Neuronal stem cell (in vitro differentiated cells): ENCODE measurements around the gene TOP1.

Experiments
- DNase-seq: peaks from one replicate; pipeline ENCODE4 v3.0.0-alpha.2; 2013; ENCODE audit warnings: low spot score
- H2AFZ ChIP-seq: one replicate; pipeline ENCODE4 v1.6.1; 2013; ENCODE audit warnings: mild to moderate bottlenecking, low read length, inconsistent platforms
- H2AK5ac ChIP-seq: 2 replicates; pipeline ENCODE4 v1.6.1; 2013; ENCODE audit warnings: low read depth, mild to moderate bottlenecking, inconsistent platforms, low read length, moderate library complexity, mixed read lengths
- H2BK120ac ChIP-seq: 2 replicates; pipeline ENCODE4 v1.6.1; 2013; ENCODE audit warnings: low read depth, mild to moderate bottlenecking, inconsistent platforms, low read length, moderate library complexity, mixed read lengths
- H2BK12ac ChIP-seq: one replicate; pipeline ENCODE4 v1.6.1; 2013; ENCODE audit warnings: low read length, inconsistent platforms
- H2BK15ac ChIP-seq: 2 replicates; pipeline ENCODE4 v1.6.1; 2013; ENCODE audit warnings: mild to moderate bottlenecking, low read length, inconsistent platforms, mixed read lengths
- H2BK5ac ChIP-seq: one replicate; pipeline ENCODE4 v1.6.1; 2013; ENCODE audit warnings: inconsistent platforms, mild to moderate bottlenecking, low read length, moderate library complexity
- H3K14ac ChIP-seq: one replicate; pipeline ENCODE4 v1.6.1; 2013; ENCODE audit warnings: low read length, inconsistent platforms
- H3K18ac ChIP-seq: 2 replicates; pipeline ENCODE4 v1.6.1; 2013; ENCODE audit warnings: low read length, inconsistent platforms
- H3K23ac ChIP-seq: 2 replicates; pipeline ENCODE4 v1.6.1; 2013; ENCODE audit warnings: low read depth, mild to moderate bottlenecking, mixed read lengths, low read length, inconsistent platforms; ENCODE audit not compliant: poor library complexity
- H3K27ac ChIP-seq: replicated peaks from 3 replicates; pipeline ENCODE4 v1.5.1; 2013; ENCODE audit warnings: low read length, inconsistent platforms
- H3K27me3 ChIP-seq, 3 experiments: 2 replicates each; pipeline ENCODE4 v1.6.1; 2013; ENCODE audit warnings: low read length in 3 of 3, mild to moderate bottlenecking in 2 of 3, inconsistent platforms in 1 of 3, low read depth in 1 of 3, mixed read lengths in 1 of 3, moderate library complexity in 1 of 3; ENCODE audit not compliant: control insufficient read depth in 3 of 3, insufficient read depth in 3 of 3
- H3K36me3 ChIP-seq, 2 donors: replicated peaks in 1 of 2; 2 replicates each; pipeline ENCODE4 v1.6.1; 2013; ENCODE audit warnings: low read length in 2 of 2; ENCODE audit not compliant: control insufficient read depth in 2 of 2, insufficient read depth in 2 of 2
- H3K4ac ChIP-seq: 2 replicates; pipeline ENCODE4 v1.6.1; 2013; ENCODE audit warnings: inconsistent platforms, mild to moderate bottlenecking, low read length, moderate library complexity
- H3K4me1 ChIP-seq, 2 donors: 1 replicate in 1 of 2; 2 replicates in 1 of 2; pipeline ENCODE4 v1.6.1; 2013; ENCODE audit warnings: low read length in 2 of 2, low read depth in 1 of 2; ENCODE audit not compliant: control insufficient read depth in 2 of 2, insufficient read depth in 1 of 2
- H3K4me2 ChIP-seq: one replicate; pipeline ENCODE4 v1.6.1; 2013; ENCODE audit warnings: mild to moderate bottlenecking, low read length, inconsistent platforms; ENCODE audit not compliant: insufficient read depth, poor library complexity, severe bottlenecking
- H3K4me3 ChIP-seq, 2 donors: 2 replicates each; pipeline ENCODE4 v1.5.1; 2013; ENCODE audit warnings: low read length in 2 of 2, mild to moderate bottlenecking in 2 of 2, inconsistent platforms in 1 of 2, moderate library complexity in 1 of 2
- H3K79me1 ChIP-seq: one replicate; pipeline ENCODE4 v1.6.1; 2013; ENCODE audit warnings: low read depth, mild to moderate bottlenecking, inconsistent platforms, low read length, moderate library complexity
- H3K9ac ChIP-seq: one replicate; pipeline ENCODE4 v1.6.1; 2013; ENCODE audit warnings: mild to moderate bottlenecking, low read depth, low read length, inconsistent platforms; ENCODE audit not compliant: poor library complexity
- H3K9me3 ChIP-seq, 2 donors: replicated peaks in 1 of 2; 2 replicates each; pipeline versions ENCODE3 to v1.6.1; 2013; ENCODE audit warnings: low read length in 2 of 2, mild to moderate bottlenecking in 2 of 2, inconsistent platforms in 1 of 2, low read depth in 1 of 2, mixed read lengths in 1 of 2, moderate library complexity in 1 of 2; ENCODE audit not compliant: control insufficient read depth in 2 of 2, insufficient read depth in 1 of 2
- H4K8ac ChIP-seq: one replicate; pipeline ENCODE4 v1.6.1; 2013; ENCODE audit warnings: low read depth, mild to moderate bottlenecking, inconsistent platforms, low read length, moderate library complexity
- H4K91ac ChIP-seq: one replicate; pipeline ENCODE4 v1.6.1; 2013; ENCODE audit warnings: low read length, low read depth, mild to moderate bottlenecking, inconsistent platforms; ENCODE audit not compliant: poor library complexity
- WGBS, 2 donors: extraction: QIAGEN DNeasy Blood & Tissue Kit; methylation state at CpG; one replicate each; pipeline ENCODE4 v1.1.7; 2013; ENCODE audit warnings: missing lambda C conversion rate in 2 of 2, mixed read lengths in 1 of 2; ENCODE audit not compliant: insufficient read length in 2 of 2, insufficient replicate concordance in 1 of 2; ENCODE audit errors: extremely low coverage in 2 of 2; 5-methylcytosine and 5-hydroxymethylcytosine counted together

TOP1 gene

DNA sequence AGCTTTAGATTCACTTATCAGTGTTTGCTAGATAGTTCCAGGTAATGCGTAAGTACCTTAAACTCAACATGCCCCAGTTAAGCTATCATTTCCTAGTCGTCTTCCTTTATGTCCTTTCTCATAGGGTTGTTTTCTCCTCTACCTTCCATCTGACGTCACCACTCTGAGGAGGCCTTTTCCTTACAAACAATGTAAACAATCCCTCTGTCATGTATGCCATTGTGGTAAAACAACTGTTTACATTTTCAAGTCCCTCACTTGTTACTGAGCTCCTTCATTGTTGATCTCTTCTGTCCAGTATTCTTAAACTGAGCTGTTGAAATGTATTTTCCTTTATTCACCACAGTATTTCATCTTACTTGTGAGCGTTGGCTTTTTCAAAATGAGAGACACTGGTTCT is 63.3 kb downstream of the TOP1 start:
- Histone ChIP-seq H3K18ac (no peak overlapping the region), H3K9ac (no peak overlapping the region), H3K27ac (no peak overlapping the region), H3K27me3 (no peaks in the 10 kb centered on the region), H3K4ac (no peak overlapping the region), H2BK15ac (no peak overlapping the region), H3K36me3 (peaks cover 20 to 90% of the 10 kb centered on the region in 2 donors), H3K23ac (no peak overlapping the region), H2AK5ac (no peak overlapping the region), H3K9me3 (no peaks in the 10 kb centered on the region), H2AFZ (no peak overlapping the region), H2BK120ac (no peak overlapping the region), H3K4me3 (no peak overlapping the region), H3K14ac (no peak overlapping the region), H4K91ac (no peak overlapping the region), H2BK5ac (no peak overlapping the region), H3K4me2 (no peak overlapping the region), H3K4me1 (no peaks in the 10 kb centered on the region), H2BK12ac (no peak overlapping the region), H3K79me1 (no peaks in the 10 kb centered on the region), H4K8ac (no peak overlapping the region)
- DNase-seq = no peak
- no CpG with 5 or more reads among the region's 4 CpGs for WGBS, 2 donors

DNA sequence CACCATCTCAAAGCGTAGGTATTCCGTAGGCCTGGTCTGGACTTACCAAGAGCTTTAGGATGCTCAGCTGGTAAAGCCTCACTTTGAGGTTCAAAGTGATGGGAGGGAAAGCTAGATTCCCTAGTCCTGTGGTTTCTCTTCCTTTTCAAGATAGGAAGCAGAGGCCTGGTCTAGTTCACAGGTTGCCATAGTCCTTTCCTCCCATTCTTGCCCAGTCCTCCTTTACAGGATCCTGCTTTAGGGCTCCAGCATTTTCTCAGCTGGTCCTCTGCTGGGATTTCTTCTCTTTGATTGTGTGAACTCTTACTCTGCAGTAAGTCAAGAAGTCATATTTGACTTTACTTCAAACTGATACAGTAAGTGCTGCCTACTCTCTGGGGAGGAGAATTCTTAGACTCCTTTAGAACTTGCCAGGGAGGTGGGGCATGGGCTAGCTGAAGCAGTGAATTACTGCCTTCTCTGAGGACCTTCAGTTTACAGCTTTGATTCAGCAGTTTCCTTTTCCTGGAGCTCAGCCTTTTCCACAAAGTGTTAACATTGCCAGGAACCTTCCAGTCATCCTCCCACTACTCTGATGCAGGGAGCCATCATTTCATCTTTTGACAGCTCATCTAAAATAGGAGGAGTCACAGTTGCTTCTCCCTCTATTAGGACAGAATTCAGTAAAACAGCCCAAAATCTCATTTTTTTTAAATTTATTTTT is 65.9 kb downstream of the TOP1 start:
- Histone ChIP-seq H3K4me3 (no peak overlapping the region), H3K27ac (no peak overlapping the region), H3K79me1 (no peaks in the 10 kb centered on the region), H2BK15ac (no peak overlapping the region), H3K18ac (no peak overlapping the region), H2AFZ (no peak overlapping the region), H3K36me3 (peaks cover 27 to 92% of the 10 kb centered on the region in 2 donors), H3K4me2 (no peak overlapping the region), H3K27me3 (no peaks in the 10 kb centered on the region), H2AK5ac (no peak overlapping the region), H3K9me3 (no peaks in the 10 kb centered on the region), H3K4ac (no peak overlapping the region), H3K23ac (no peak overlapping the region), H2BK120ac (no peak overlapping the region), H3K14ac (no peak overlapping the region), H3K4me1 (no peaks in the 10 kb centered on the region), H3K9ac (no peak overlapping the region), H4K91ac (no peak overlapping the region), H2BK5ac (no peak overlapping the region), H2BK12ac (no peak overlapping the region), H4K8ac (no peak overlapping the region)
- DNase-seq = no peak
- no CpG with 5 or more reads among the region's 2 CpGs for WGBS, 2 donors

DNA sequence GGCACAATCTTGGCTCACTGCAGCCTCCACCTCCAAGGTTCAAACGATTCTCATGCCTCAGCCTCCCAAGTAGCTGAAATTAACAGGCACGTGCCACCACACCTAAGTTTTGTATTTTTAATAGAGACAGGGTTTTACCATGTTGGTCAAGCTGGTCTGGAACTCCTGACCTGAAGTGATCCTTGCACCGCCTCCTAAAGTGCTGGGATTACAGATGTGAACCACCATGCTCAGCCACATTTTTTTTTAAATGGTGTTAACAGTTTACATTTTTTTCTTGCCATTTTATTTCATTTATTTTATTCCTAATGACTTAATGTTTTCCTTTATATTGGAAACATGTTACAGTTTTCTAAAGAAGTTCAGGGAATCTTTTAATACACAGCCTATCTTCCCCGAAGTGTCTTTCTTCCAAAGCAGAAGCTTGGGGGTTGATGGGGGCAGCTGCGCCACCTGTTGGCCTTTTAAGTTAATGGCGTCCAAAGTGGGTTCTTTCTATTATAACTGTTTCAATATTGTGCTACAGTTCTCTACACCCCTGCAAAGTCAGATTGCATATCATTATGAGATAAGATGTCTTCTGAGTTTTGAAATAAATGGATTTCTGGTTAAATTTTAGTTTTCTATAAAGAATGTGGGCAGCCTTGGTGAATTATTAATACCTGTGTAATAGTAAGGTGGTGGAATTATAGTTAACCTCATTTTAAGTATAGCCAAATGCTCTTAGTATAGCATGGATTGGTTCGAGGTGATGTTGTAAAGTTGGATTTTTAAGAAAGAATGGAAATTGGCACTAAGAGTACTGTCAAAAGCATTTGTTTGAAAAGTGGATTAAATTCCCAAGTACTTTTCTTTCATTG is 66.7 kb downstream of the TOP1 start:
- Histone ChIP-seq H3K23ac (no peak overlapping the region), H3K18ac (no peak overlapping the region), H2BK12ac (no peak overlapping the region), H3K4me2 (no peak overlapping the region), H3K4ac (no peak overlapping the region), H3K9me3 (no peaks in the 10 kb centered on the region), H3K14ac (no peak overlapping the region), H2BK15ac (no peak overlapping the region), H2AK5ac (no peak overlapping the region), H3K27ac (no peak overlapping the region), H3K9ac (no peak overlapping the region), H3K36me3 (peaks cover 31 to 95% of the 10 kb centered on the region in 2 donors), H4K91ac (no peak overlapping the region), H3K27me3 (no peaks in the 10 kb centered on the region), H2BK5ac (no peak overlapping the region), H3K4me1 (no peaks in the 10 kb centered on the region), H2BK120ac (no peak overlapping the region), H3K79me1 (no peaks in the 10 kb centered on the region), H2AFZ (no peak overlapping the region), H4K8ac (no peak overlapping the region), H3K4me3 (no peak overlapping the region)
- DNase-seq = peak; percentile 51
- 100% methylated on average over 1 of the region's 7 CpGs; no CpG with 5 or more reads in 1 of the 2 donors for WGBS, 2 donors

DNA sequence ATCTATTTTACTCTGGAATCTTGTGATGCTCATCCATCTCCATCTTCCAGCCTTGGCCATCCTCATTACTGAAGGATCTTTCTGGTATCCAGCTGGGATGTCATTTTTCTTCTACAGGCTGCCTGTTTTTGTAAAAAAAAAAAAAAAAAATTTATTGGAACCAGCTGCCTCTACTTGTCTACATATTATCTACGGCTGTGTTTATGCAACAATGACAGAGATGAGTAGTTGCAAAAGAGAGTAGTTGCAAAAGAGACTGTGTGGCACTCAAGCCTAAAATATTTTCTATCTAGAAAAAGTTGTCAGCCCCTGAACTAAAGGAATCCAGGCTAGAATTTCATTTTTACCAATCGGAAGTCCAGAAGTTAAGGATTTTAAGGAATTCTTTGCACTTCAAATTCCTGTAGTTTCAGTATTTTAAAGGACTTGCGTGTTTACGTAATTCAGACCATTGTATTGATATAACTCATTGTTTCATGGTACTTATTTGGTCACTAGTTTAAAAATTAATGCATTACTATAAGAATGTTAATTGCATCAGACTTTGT is 70.2 kb downstream of the TOP1 start:
- H3K9ac ChIP-seq = no peak overlapping the region
- H3K4me3 ChIP-seq = no peak overlapping the region
- no peak for DNase-seq
- H3K27ac ChIP-seq = no peak overlapping the region
- H2BK15ac ChIP-seq = no peak overlapping the region
- no peak overlapping the region for H2AFZ ChIP-seq
- H3K79me1 ChIP-seq = no peaks in the 10 kb centered on the region
- H4K8ac ChIP-seq = no peak overlapping the region
- H3K4me1 ChIP-seq = no peaks in the 10 kb centered on the region
- H2BK120ac ChIP-seq = no peak overlapping the region
- H3K18ac ChIP-seq = no peak overlapping the region
- H3K14ac ChIP-seq = no peak overlapping the region
- H2AK5ac ChIP-seq = no peak overlapping the region
- H3K9me3 ChIP-seq = no peaks in the 10 kb centered on the region
- no peaks in the 10 kb centered on the region for H3K27me3 ChIP-seq
- no peak overlapping the region for H3K4ac ChIP-seq
- H2BK12ac ChIP-seq = no peak overlapping the region
- H2BK5ac ChIP-seq = no peak overlapping the region
- no CpG with 5 or more reads among the region's 4 CpGs for WGBS, 2 donors
- H3K4me2 ChIP-seq = no peak overlapping the region
- no peak overlapping the region for H4K91ac ChIP-seq
- peaks cover 34 to 97% of the 10 kb centered on the region in 2 donors for H3K36me3 ChIP-seq
- H3K23ac ChIP-seq = no peak overlapping the region
